GM21367 (cell line): ENCODE results near the gene ASPG.

Experiments used
- ATAC-seq: cut with Tn5 transposase; IDR thresholded peaks from one replicate; pipeline ENCODE4 v1.9.1; 2021; ENCODE audit not compliant: unreplicated experiment

The ASPG gene

GRCh38 chr14:104092931-104093365 lies 7.4 kb downstream of the ASPG start:
- no peak for ATAC-seq

DNA sequence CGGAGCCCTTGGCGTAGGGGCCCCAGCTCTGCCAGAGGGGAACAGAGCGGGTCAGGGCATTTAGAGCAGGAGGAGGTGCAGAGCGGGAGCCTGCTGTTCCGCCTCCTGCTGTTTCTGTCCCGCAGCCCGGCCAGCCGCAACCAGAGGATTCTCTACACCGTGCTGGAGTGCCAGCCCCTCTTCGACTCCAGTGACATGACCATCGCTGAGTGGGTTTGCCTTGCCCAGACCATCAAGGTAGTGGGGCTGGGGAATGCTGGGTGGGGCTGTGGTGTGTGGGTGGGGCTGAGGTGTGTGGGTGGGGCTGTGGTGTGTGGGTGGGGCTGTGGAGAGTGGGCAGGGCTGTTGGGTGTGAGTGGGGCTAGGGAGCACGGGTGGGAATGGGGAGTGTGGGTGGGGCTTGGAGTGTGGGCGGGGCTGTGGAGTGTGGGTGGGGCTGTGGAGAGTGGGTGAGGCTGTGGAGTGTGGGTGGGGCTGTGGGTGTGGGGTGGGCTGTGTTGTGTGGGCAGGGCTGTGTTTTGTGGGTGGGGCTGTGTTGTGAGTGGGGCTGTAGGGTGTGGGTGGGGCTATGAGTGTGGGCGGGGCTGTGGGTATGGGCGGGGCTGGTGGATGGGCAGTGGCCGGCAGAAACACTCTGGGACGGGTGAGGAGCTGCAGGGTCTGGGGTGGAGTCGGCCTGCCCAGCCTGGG lies 8.0 kb downstream of the ASPG start:
- no peak for ATAC-seq

DNA sequence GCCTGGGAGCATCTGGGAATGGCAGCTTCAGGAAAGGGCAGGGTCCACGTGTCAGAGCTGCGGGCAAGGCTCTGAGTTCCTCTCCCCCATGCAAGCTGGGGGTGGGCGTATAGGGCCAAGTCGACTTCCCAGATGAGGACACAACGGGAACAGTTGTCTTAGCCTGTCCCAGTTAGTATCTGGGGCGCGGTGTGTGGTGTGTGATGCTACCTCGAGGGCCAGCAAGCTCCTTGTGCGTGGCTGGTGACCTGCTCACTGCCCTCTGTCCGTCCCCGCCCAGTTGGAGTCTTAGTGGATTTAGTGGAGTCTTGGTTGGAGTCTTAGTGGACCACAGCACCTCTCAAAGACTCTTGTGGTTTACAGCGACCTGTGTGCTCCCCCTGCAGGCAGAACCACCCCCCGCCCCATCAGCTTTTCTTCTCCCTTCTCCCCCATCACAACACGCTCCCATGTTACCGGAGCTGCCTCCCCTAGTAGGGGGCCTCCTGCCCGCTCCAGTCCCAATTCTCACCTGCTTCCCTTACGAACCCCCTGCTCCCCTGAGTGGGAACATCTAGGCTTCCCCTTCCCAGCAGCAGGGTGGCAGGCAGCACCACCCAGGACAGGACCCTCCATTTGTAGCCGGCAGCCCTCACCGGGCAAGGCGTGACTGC lies 8.7 kb downstream of the ASPG start:
- ATAC-seq: no peak

DNA sequence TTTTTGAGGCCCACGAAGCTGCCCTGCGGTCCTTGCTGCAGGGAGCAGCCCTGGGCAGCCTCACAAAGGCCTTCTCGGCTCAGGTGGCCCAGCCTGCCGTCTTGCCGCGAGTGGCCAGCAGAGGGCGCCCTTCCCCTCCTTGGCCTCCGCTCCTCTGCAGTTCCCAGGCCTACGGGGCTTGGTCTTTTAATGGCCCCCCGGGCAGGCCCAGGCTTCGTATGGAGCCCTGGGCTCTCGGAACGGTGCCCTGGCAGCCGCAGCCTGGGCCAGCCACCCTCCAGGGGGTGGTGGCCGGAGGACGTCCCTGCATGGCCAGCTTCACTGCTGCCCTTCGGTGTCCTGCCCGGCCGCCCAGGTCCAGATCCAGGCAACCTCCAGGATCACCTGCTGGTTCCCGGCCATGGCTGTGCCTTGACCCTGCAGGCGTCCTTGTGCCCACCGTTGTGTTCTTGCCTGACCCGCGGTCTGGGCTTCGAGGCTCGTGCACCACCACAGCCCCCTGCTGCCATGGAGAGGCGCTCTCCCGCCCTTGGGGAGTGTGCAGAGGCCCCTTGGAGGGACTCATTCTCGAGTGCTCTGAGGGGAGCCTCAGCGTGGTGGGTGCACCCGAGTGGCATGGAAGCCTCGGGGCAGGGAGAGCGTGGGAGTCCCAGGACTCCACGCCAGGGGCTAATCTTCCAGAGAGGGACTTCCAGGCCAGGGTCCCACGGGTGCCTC lies 9.4 kb downstream of the ASPG start:
- ATAC-seq: no peak

DNA sequence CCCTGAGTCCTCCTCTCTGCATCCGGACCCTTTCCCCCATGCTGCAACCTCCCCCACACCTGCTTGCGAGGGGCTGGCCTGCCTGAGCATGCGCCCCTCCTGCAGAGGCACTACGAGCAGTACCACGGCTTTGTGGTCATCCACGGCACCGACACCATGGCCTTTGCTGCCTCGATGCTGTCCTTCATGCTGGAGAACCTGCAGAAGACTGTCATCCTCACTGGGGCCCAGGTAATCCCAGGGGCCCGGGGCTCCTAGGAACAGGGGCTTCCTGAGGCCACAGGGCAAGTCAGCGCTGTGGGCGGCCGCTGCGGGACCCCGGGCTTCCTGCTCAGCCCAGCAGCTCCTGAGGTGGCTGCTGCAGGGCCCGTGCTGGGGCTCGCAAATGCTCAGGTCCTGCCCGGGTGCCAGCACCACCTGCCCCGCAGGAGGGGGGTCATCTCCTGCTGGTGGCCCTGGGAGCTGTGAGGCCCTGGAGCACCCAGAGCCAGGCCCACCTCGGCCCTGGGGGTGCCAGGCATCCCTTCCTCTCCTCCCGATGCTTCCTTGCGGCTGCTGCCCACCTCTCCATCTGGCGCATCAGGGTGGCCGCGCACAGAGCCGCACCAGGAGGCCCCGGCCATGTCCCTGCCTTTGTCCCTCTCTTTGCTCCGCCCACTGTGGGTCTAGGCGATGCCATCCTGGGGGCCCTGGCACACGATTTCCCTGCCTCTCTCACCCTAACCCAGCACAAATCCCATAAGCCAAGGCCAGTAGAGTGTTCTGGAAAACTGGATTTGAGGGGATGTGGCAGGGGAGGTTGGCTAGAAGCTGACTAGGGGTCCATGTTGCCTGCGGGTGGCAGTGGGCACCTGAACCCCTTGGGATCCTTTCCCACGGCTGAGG lies 10.2 kb downstream of the ASPG start:
- ATAC-seq: no peak

DNA sequence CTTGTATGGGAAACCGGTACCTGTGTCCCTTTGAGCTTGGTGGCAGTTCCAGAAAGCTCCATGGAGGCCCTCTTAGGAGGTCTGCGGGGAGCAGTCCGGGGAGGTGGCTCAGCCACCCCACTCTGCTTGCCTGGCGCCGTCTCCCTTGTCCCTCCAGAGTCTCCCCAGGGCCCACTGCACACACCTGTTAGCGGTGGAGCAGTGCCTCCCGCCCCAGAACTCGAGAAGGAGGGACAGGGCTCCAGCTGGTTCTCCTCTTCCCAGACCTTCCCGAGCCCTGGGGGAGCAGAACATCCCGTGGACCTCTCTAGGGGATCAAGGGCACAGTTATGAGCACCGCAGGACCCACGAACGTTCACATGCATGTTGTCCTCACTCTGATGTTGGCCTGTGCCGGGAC lies 10.8 kb downstream of the ASPG start:
- no peak for ATAC-seq

- ATAC-seq: no peak
These were observed 11.5 kb downstream of the ASPG start for GRCh38 chr14:104096751-104097700.

DNA sequence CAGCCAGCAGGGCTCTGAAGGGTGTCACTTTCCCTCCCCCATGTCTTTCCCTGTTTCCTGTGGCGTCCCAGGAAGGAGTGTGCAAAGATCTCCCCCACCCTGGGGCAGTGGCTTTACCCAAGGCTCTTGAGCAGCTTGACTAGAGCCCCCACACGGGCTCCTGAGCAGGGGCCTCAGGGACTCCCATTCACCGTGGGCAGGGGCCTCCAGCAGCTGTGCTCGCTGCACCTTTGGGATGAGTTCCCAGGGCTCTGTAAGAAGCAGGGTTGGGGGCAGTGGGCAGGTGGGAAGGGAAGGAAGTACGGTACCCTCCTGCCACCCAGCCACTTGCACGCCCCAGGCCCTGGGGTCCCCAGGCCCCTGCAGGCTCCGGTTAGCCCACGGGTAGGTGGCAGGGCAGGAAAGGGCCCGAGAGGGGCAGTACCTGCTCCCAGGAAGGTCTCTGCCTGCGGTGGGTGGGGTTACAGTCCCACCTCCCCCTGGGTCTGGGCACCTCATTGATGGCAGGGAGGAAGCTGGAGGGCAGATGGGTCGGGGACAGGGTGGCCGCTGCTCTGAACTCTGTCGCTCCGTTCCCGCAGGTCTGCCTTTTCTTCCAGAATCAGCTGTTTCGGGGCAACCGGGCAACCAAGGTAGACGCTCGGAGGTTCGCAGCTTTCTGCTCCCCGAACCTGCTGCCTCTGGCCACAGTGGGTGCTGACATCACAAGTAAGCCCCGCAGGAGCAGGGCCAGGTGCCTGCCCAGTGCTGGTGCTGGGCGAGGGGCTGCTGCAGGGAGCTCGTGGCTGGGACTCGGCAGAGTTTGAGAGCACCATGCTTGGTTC lies 13.0 kb downstream of the ASPG start:
- ATAC-seq: no peak

DNA sequence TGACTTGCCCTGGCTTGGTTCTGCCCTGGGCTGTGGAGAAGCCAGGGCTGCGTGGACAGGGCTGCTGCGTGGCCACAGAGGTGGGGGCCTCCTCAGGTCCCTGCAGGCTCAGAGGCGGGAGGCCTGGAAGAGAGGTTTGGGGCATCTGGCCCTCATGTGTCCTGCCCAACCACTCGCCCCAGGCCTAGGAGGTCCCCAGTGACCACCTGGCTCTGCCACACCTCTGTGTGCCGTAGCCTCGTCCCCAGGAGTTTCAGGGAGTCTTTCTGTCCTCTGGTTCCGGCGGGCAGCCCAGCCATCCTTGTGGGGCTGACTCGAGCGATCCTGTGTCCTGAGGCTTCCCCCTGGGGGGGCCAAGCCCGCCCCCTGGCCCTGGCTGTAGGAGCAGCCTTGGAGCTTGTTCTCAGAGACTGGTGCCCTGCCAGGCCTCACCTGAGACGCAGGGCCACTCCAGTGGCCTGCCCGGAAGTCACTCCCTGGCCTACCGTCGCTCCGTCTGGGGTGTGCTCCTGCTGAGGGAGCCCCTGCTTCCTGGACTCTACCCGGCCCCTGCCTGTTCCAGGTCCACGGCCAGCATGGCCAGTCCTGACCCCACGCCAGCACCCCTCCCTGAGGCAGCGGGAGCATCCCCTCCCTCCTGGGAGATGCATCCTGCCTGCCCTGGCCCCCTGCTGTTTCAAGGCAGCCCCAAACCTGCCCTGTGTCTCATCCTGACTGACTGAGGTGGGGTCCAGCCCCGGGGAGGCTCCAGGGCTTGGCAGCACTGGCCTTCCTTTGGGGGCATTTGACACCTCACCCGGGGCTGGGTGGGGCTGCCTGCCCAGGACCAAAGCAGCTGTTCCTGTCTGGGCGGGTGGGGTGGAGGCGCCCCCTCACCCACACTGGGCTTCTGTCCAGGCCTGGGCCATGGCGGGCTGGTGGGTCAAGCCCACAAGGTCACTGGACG lies 13.9 kb downstream of the ASPG start:
- no peak for ATAC-seq

GRCh38 chr14:104100171-104101085 lies 14.9 kb downstream of the ASPG start:
- no peak for ATAC-seq

DNA sequence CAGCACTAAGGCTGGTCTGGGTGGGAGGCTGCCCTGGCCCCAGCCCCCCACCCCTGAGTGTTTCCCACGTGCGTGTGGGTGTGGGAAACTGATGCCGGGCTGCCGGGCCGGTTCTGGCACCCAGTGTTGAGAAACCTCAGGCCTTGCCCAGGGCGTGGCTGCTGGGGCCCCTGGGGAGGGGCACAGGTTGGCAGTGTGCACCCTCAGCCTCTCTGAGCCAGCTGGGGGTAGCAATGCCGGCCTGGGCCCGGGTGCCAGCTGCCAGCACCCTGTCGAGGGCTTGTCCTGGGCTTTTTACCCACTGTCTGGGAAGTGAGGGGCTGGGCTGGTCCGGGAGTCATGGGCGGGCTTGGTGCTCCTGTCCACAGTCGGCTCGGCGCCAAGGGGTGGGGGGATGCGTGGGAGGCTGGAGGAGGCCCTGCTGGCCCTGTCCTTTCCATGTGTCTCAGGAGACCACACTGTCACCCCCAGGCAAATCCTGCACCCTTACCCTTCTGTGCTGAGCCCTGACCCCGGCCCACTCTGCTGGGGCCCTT lies 15.7 kb downstream of the ASPG start:
- ATAC-seq: no peak

GRCh38 chr14:104101651-104102281 lies 16.3 kb downstream of the ASPG start:
- ATAC-seq: no peak

GRCh38 chr14:104102282-104102914 lies 16.9 kb downstream of the ASPG start:
- no peak for ATAC-seq

- ATAC-seq: no peak
These were observed 17.6 kb downstream of the ASPG start for GRCh38 chr14:104103061-104103445.

DNA sequence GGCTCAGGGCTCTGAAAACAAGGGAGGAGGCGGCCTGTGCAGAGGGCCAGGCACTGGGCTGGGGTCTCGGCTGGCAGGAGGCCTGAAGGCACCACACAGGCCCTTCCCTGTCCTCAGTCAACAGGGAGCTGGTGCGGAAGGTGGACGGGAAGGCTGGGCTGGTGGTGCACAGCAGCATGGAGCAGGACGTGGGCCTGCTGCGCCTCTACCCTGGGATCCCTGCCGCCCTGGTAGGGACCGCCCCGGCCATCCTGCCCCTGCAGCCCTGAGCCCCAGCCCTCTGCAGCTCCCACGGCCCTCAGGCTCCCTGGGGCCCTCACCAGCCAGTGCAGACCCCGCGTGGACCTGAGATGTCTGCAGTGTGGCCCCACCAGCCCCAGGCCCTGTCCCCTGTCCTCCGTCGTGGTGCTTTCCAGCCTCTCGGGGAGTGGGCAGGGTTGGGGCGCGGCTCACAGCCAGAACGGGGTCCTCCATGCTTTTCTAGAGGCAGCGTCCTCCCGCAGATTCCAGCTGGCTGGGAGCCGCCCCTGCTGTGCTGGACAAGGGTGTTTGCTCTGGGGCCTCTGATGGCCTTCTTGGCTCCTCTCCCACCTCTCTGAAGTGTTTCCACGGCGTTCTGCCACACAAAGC lies 18.1 kb downstream of the ASPG start:
- no peak for ATAC-seq
